GM12865 (cell line): ENCODE results near the gene FKBP6.
"Not testable (repeated sequence)": the region's sequence is repeated elsewhere in the genome, so short reads cannot be mapped to it uniquely, and the experiment has no call there.

ENCODE experiments used
- DNase-seq: peaks from one replicate; pipeline ENCODE4 v3.0.0; 2010; ENCODE audit warnings: low read depth
- H3K4me3 ChIP-seq: 2 replicates; pipeline ENCODE4 v1.5.1; 2011; ENCODE audit warnings: mild to moderate bottlenecking, low read depth, low read length, control low read depth
- TF ChIP-seq, protein P1 (sequence below): IDR thresholded peaks from 2 replicates; pipeline ENCODE4 v1.5.1; 2011; ENCODE audit warnings: low read length, control low read depth, low read depth, inconsistent platforms; ENCODE audit not compliant: insufficient read depth; ENCODE audit errors: missing control alignments

Gene FKBP6

GRCh38 chr7:73354821-73355220 is 26.9 kb downstream of the FKBP6 start:
- H3K4me3 ChIP-seq = no peak overlapping the region
- TF ChIP-seq, protein P1, sequence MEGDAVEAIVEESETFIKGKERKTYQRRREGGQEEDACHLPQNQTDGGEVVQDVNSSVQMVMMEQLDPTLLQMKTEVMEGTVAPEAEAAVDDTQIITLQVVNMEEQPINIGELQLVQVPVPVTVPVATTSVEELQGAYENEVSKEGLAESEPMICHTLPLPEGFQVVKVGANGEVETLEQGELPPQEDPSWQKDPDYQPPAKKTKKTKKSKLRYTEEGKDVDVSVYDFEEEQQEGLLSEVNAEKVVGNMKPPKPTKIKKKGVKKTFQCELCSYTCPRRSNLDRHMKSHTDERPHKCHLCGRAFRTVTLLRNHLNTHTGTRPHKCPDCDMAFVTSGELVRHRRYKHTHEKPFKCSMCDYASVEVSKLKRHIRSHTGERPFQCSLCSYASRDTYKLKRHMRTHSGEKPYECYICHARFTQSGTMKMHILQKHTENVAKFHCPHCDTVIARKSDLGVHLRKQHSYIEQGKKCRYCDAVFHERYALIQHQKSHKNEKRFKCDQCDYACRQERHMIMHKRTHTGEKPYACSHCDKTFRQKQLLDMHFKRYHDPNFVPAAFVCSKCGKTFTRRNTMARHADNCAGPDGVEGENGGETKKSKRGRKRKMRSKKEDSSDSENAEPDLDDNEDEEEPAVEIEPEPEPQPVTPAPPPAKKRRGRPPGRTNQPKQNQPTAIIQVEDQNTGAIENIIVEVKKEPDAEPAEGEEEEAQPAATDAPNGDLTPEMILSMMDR = no peak

GRCh38 chr7:73356159-73356558 is 28.2 kb downstream of the FKBP6 start:
- TF ChIP-seq, protein P1 = no peak
- H3K4me3 ChIP-seq = no peak overlapping the region
- DNase-seq = no peak

More at GRCh38 chr7:73354821-73355220, 26.9 kb downstream of the FKBP6 start:
- no peak for DNase-seq

DNA sequence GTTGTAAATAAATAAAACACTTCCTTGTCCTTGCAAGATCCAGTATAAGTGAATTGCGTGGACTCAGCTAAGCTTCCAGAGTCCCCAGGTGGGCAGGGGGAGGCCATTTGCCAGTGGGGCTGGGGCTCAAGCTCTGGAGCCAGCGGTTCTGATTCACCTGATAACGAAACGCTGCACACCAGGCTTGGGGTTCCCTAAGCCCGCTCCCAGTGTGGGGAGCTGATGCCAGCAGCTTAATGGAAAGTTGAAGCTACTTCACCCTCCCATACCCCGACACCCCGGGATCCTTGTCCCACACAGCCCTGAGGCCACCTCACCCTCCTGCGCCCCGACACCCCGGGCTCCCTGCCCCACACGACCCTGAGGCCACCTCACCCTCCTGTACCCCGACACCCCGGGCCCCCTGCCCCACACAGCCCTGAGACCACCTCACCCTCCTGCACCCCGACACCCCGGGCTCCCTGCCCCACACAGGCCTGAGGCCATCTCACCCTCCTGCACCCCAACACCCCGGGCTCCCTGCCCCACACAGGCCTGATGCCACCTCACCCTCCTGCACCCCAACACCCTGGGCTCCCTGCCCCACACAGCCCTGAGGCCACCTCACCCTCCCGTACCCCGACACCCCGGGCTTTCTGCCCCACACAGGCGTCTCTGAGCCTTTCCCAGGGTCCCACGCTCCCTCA is 30.8 kb downstream of the FKBP6 start:
- DNase-seq = no peak
- no peak overlapping the region for H3K4me3 ChIP-seq
- TF ChIP-seq, protein P1 = no peak

- no peak overlapping the region for H3K4me3 ChIP-seq
- TF ChIP-seq, protein P1 = no peak
- no peak for DNase-seq
Measured at GRCh38 chr7:73359306-73359705, 31.3 kb downstream of the FKBP6 start.

- H3K4me3 ChIP-seq = no peak overlapping the region
- no peak for DNase-seq
- TF ChIP-seq, protein P1 = no peak
Measured at GRCh38 chr7:73359746-73360375, 31.9 kb downstream of the FKBP6 start.

DNA sequence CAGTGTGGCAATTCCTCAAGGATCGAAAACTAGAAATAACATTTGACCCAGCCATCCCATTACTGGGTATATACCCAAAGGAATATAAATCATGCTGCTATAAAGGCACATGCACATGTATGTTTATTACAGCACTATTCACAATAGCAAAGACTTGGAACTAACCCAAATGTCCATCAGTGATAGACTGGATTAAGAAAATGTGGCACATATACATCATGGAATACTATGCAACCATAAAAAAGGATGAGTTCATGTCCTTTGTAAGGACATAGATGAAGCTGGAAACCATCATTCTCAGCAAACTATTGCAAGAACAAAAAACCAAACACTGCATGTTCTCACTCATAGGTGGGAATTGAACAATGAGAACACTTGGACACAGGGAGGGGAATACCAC is 32.6 kb downstream of the FKBP6 start:
- not testable (repeated sequence) for H3K4me3 ChIP-seq, DNase-seq

DNA sequence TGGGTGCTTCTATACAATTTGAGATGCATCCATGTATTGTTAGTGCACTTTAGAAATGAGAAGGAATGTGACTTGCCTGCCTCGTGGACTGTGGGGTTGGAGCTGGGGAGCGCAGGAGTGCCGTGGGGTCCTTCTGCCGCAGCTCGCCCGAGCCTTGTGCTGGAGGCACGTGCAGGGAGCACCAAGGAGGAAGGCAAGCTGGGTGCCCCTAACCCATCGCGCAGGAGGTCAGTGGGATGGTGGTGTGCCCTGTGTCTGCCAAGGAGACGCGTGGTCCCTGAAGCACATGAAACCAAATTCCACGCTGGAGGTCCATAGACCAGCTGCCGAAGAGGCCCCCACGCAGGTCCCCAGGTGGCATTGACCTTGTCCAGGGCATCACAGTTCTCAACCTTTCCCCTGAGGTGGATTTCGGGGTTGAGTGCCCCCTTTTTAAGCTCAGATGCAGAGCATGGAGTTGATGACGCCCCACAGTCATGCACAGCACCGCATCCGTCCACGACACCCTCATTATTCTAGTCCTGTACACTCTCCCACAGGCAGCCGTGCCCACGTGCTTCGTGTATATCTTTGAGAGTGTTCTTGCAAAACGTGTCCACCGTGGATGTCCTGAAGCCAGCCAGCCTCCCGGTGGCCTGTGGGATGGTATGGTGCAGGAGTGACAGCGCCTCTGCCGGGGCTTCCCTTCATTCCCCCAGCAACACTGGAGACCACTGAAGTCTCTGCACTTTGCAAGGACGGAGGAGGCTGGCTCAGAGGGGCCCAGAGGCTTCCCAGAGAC is 35.5 kb downstream of the FKBP6 start:
- TF ChIP-seq, protein P1 = no peak
- no peak for DNase-seq
- no peak overlapping the region for H3K4me3 ChIP-seq
